Memory B cell (primary cell): Measurements from ENCODE around the gene SSBP3.
A peak's percentile ranks its signal among the peaks of the same experiment; 100 is the strongest.

Source experiments
- ATAC-seq: fragments of 150-1000 bp; cut with Tn5 transposase; 2 replicates; pipeline ENCODE4 v1.10.0; 2021; ENCODE audit warnings: low read depth, mild to moderate bottlenecking, moderate library complexity
- DNase-seq, 2 donors: peaks; one replicate each; pipeline ENCODE4 v3.0.0; 2022; ENCODE audit warnings: low spot score in 2 of 2
- H3K27ac Mint-ChIP-seq: one replicate; pipeline ENCODE4 v1.8.0; 2022; ENCODE audit warnings: mild to moderate bottlenecking, moderate library complexity, mixed read lengths
- H3K27me3 Mint-ChIP-seq: one replicate; pipeline ENCODE4 v1.8.0; 2022; ENCODE audit warnings: mixed read lengths
- H3K36me3 Mint-ChIP-seq: one replicate; pipeline ENCODE4 v1.8.0; 2022; ENCODE audit warnings: mild to moderate bottlenecking, mixed read lengths
- H3K4me1 Mint-ChIP-seq: one replicate; pipeline ENCODE4 v1.8.0; 2022; ENCODE audit warnings: mixed read lengths
- H3K4me3 Mint-ChIP-seq: one replicate; pipeline ENCODE4 v1.8.0; 2022; ENCODE audit warnings: mild to moderate bottlenecking, moderate library complexity, mixed read lengths
- H3K9me3 Mint-ChIP-seq: one replicate; pipeline ENCODE4 v1.8.0; 2022; ENCODE audit warnings: mixed read lengths

Gene SSBP3

DNA sequence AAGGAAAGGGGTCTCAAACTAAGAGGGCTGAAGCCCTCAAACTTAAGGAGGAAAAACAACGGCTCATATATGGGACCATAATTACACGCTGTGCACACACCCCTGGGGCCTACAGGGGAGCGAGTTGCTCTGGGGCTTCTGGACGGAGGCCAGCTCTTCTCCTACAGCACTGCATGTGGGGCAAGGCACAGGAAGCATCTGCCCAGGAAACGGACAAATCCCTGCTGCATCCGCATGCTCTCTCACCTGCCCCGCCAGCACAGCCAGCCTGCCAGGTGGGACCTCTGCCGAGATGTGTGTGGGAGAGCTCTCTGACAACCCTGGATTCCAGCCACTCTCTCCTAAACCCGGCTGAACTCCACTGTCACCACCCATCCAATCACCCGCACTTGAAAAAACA, 152.1 kb downstream of the SSBP3 start:
- H3K27me3 Mint-ChIP-seq: no peaks in the 10 kb centered on the region
- H3K4me1 Mint-ChIP-seq: no peaks in the 10 kb centered on the region
- no peaks in the 10 kb centered on the region for H3K9me3 Mint-ChIP-seq
- H3K4me3 Mint-ChIP-seq: no peak overlapping the region
- no peak for ATAC-seq
- no peak for DNase-seq
- peak overlapping the region; percentile 28 for H3K27ac Mint-ChIP-seq
- H3K36me3 Mint-ChIP-seq: peaks cover 2% of the 10 kb centered on the region

DNA sequence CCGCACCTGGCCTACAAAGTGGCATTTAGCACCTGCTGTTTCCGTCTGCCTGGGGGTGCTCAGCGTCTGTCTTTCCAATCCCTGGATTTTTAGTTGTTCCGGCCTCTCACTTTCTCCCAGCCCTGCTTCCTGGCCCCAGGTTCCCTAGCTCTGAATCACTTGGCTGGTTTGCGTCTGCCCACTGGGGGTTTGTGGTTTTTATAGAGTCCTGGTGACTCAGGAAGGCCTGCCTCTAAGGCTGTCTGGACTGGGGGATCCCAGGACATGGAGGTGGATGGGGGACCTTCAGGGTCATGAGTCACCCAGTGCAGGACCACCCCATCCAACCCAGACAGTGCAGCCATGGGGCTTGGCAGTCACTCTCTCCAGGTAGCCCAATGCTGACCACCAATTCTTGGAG, 152.7 kb downstream of the SSBP3 start:
- no peaks in the 10 kb centered on the region for H3K4me1 Mint-ChIP-seq
- peaks cover 2% of the 10 kb centered on the region for H3K36me3 Mint-ChIP-seq
- H3K9me3 Mint-ChIP-seq: no peaks in the 10 kb centered on the region
- H3K27ac Mint-ChIP-seq: no peak overlapping the region
- ATAC-seq (no peak), DNase-seq (no peak)
- H3K27me3 Mint-ChIP-seq: no peaks in the 10 kb centered on the region
- no peak overlapping the region for H3K4me3 Mint-ChIP-seq

DNA sequence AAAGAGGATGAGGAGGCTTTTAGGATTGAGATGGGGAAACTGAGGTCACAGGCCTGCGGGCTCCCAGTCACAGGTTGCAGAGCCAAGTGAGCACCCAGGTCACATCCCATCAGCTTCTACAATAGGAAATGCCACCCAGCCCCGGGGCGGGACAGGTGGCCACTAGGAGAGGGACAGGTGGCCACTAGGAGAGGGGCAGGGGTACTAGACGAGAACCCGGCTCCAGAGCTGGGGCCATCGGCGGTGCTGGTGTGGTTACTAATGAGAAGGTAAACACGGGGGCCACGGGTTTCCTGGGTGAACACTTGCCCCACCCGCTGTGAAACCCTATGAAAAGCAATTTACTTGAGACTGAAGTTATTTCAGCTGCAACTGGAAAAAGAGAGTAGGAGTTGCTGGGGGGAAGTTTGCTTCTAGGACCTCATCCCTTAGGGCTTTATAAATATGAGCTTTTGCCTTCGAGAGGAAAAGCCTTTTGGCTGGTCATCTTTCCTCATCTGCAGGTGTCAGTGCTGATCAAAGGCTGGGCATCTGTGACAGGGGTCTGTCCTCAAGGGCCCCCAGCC, 153.7 kb downstream of the SSBP3 start:
- Mint-ChIP-seq H3K36me3 (no peaks in the 10 kb centered on the region), H3K27ac (no peak overlapping the region), H3K4me3 (no peak overlapping the region), H3K27me3 (no peaks in the 10 kb centered on the region), H3K4me1 (no peaks in the 10 kb centered on the region), H3K9me3 (no peaks in the 10 kb centered on the region)
- no peak for ATAC-seq
- no peak for DNase-seq

- ATAC-seq: no peak
These were observed 155.5 kb downstream of the SSBP3 start for GRCh38 chr1:54250670-54251069.

GRCh38 chr1:54249819-54250435, 156.3 kb downstream of the SSBP3 start:
- Mint-ChIP-seq H3K36me3 (no peaks in the 10 kb centered on the region), H3K27me3 (no peaks in the 10 kb centered on the region), H3K9me3 (no peaks in the 10 kb centered on the region), H3K4me1 (no peaks in the 10 kb centered on the region), H3K4me3 (no peak overlapping the region), H3K27ac (no peak overlapping the region)
- DNase-seq (no peak), ATAC-seq (no peak)

More at GRCh38 chr1:54250670-54251069, 155.5 kb downstream of the SSBP3 start:
- H3K4me1 Mint-ChIP-seq: no peaks in the 10 kb centered on the region
- H3K36me3 Mint-ChIP-seq: no peaks in the 10 kb centered on the region
- H3K27me3 Mint-ChIP-seq: no peaks in the 10 kb centered on the region
- H3K4me3 Mint-ChIP-seq: no peak overlapping the region
- H3K9me3 Mint-ChIP-seq: no peaks in the 10 kb centered on the region
- no peak for DNase-seq
- no peak overlapping the region for H3K27ac Mint-ChIP-seq

- Mint-ChIP-seq H3K4me1 (no peaks in the 10 kb centered on the region), H3K9me3 (no peaks in the 10 kb centered on the region), H3K27me3 (no peaks in the 10 kb centered on the region), H3K36me3 (no peaks in the 10 kb centered on the region), H3K4me3 (no peak overlapping the region), H3K27ac (no peak overlapping the region)
- DNase-seq (no peak), ATAC-seq (no peak)
These were observed 157.2 kb downstream of the SSBP3 start for GRCh38 chr1:54248966-54249365.

DNA sequence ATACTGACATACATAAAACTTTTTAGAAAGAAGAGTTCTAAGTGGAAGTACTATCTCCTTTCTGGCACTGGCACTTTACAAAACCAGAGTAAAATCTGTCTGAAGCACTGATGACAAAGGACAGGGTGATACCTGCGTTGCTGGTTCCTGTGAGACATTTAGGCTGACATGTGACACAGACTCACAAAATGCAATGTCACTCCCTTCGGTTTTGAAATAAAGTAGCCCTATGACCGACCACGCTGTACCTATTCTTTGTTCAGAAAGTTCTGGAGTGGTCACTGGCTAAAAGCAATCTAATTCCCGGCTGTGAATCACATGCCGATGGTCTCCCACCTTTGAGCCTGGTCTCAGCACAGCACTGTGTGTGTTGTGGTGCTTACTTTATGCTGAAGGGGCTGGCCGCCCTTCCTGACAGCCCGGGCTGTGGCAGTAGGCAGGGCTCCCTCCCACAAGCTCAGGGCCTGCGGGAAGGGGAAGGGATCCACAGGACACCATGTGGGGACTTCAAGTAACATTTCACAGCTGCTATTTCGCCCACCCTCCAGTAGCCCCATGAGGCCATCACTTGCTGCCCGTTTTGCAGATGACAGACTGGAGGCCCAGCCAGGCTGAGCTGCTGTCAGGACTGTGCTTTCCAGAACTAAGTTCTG, 158.2 kb downstream of the SSBP3 start:
- Mint-ChIP-seq H3K36me3 (peaks cover 2% of the 10 kb centered on the region), H3K4me3 (no peak overlapping the region), H3K4me1 (no peaks in the 10 kb centered on the region), H3K27me3 (no peaks in the 10 kb centered on the region), H3K9me3 (no peaks in the 10 kb centered on the region), H3K27ac (no peak overlapping the region)
- ATAC-seq (no peak), DNase-seq (no peak)

DNA sequence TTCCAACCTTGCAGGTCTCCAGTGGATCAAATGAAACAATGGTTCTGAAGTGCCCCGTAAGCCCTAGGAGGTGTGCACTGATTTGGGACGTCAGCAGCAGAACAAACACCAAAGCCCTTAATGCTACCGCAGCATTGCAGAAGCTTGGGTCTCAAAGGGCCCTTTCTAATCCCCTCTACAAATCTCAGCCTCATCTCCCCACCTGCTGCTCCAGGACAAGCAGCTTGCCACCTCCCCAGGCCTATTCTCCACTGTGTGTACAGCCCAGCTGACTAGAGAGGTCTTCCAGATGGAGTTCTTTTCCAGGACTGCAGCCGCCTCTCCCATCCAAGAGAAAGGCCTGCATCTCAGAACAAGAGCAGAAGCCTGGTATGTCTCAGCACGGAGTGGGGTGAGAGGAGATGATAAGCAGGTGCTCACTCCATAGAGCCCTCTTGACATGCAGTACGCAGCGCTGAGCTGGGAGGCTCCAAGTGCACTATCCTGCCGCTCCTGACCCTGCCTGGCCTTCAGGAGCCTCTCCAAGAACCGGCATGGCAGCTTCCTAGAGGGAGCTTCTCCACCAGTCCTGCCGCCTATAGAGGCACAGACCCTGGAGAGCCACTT, 160.0 kb downstream of the SSBP3 start:
- Mint-ChIP-seq H3K27ac (no peak overlapping the region), H3K36me3 (peaks cover 3% of the 10 kb centered on the region)

GRCh38 chr1:54245501-54245900, 160.7 kb downstream of the SSBP3 start:
- Mint-ChIP-seq H3K4me3 (no peak overlapping the region), H3K27me3 (no peaks in the 10 kb centered on the region), H3K36me3 (peaks cover 3% of the 10 kb centered on the region), H3K4me1 (no peaks in the 10 kb centered on the region), H3K27ac (no peak overlapping the region), H3K9me3 (no peaks in the 10 kb centered on the region)
- no peak for DNase-seq
- ATAC-seq: no peak

More for the DNA sequence above, 160.0 kb downstream of the SSBP3 start:
- ATAC-seq: no peak
- Mint-ChIP-seq H3K4me1 (no peaks in the 10 kb centered on the region), H3K27me3 (no peaks in the 10 kb centered on the region), H3K9me3 (no peaks in the 10 kb centered on the region), H3K4me3 (no peak overlapping the region)
- DNase-seq: no peak

GRCh38 chr1:54244655-54245054, 161.5 kb downstream of the SSBP3 start:
- no peak overlapping the region for H3K27ac Mint-ChIP-seq
- DNase-seq (no peak), ATAC-seq (no peak)
- peaks cover 3% of the 10 kb centered on the region for H3K36me3 Mint-ChIP-seq
- H3K4me3 Mint-ChIP-seq: no peak overlapping the region
- H3K4me1 Mint-ChIP-seq: no peaks in the 10 kb centered on the region
- H3K9me3 Mint-ChIP-seq: no peaks in the 10 kb centered on the region
- no peaks in the 10 kb centered on the region for H3K27me3 Mint-ChIP-seq

- DNase-seq (no peak), ATAC-seq (no peak)
- H3K9me3 Mint-ChIP-seq: no peaks in the 10 kb centered on the region
- no peaks in the 10 kb centered on the region for H3K27me3 Mint-ChIP-seq
- H3K36me3 Mint-ChIP-seq: peaks cover 3% of the 10 kb centered on the region
- no peaks in the 10 kb centered on the region for H3K4me1 Mint-ChIP-seq
- no peak overlapping the region for H3K4me3 Mint-ChIP-seq
- H3K27ac Mint-ChIP-seq: no peak overlapping the region
These were observed 163.2 kb downstream of the SSBP3 start for GRCh38 chr1:54243022-54243421.

DNA sequence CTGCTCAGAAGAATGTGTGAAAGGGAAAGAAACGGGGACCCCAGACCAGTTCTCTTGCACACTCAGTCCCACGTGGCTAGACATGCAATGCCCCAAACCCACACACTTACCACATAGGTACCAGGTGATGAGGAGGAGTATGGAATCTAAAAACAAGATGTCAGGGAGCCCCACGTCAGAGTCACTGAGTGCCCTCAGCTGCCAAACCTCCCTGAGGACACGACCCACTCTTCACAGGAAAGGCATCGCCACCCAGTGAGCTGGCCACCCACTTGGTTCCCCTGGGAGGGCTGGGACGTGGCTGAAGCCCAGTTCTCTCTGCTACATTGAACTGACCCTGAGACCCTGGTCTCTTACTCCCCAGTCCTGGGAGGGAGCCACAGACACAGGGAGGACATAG, 164.8 kb downstream of the SSBP3 start:
- H3K27me3 Mint-ChIP-seq: no peaks in the 10 kb centered on the region
- no peak overlapping the region for H3K27ac Mint-ChIP-seq
- no peaks in the 10 kb centered on the region for H3K9me3 Mint-ChIP-seq
- no peak for DNase-seq
- no peaks in the 10 kb centered on the region for H3K4me1 Mint-ChIP-seq
- H3K36me3 Mint-ChIP-seq: peaks cover 10% of the 10 kb centered on the region
- no peak overlapping the region for H3K4me3 Mint-ChIP-seq
- no peak for ATAC-seq

DNA sequence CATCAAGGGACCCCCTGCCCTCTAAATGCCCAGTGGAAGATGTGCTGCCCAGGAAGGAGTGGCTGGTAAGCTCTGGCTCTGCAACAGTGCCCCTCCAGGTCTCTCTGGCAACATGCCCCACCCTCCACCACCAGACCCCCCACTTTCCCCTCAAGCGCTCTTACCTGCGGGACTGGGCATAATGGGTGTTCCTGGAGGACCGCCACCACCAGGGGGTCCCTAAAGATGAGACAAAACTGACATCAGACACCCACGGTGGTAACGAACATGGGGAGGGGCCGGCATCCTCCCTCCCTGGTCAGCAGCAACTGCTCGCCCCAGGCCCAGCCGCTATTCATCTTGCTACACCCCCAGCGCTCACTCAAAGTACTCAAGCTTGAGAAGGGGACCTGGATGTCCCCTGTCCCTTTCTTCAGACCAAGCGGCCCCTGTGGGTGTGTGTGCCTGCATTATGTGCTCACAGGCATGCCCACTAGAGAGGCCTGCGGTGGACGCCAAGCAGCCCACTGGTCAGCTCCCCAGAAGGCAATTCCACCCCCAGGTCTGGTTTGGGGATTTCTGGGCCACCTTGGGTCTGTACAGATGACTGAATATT, 165.4 kb downstream of the SSBP3 start:
- Mint-ChIP-seq H3K27ac (no peak overlapping the region), H3K4me3 (no peak overlapping the region)

DNA sequence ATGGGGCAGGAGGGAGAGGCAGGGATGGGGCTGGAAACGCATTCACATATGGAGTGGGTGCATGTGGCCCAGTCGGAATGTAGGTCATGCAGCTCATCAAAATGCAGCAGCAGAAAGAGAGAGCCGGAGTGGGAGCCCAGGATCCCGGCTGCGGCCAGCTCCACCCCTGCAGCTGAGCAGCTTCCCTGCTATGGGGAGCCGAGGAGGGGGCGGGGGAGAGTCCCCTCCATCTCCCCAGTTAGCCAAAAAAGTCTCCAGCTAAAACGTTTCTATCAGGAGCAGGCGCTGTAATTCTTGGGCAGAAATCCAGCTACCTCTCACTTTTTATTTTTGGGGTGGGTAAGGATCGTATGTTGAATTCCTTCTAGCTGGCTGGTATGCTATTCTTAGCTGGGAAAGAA, 166.6 kb downstream of the SSBP3 start:
- DNase-seq (no peak), ATAC-seq (no peak)
- Mint-ChIP-seq H3K27me3 (no peaks in the 10 kb centered on the region), H3K4me1 (peaks cover 3% of the 10 kb centered on the region), H3K4me3 (no peak overlapping the region), H3K27ac (no peak overlapping the region), H3K36me3 (peaks cover 10% of the 10 kb centered on the region), H3K9me3 (no peaks in the 10 kb centered on the region)

More for the DNA sequence above, 165.4 kb downstream of the SSBP3 start:
- Mint-ChIP-seq H3K36me3 (peaks cover 10% of the 10 kb centered on the region), H3K4me1 (no peaks in the 10 kb centered on the region), H3K27me3 (no peaks in the 10 kb centered on the region), H3K9me3 (no peaks in the 10 kb centered on the region)
- ATAC-seq (no peak), DNase-seq (no peak)
